Brain microvascular endothelial cell (primary cell): ENCODE results near the gene GIPC2.

Experiments
- DNase-seq: peaks from one replicate; pipeline ENCODE4 v3.0.0-alpha.2; 2020
- H3K27ac ChIP-seq: fragments of 250-450 bp; sonication (Bioruptor Pico); 2 replicates; pipeline ENCODE4 v1.5.1; 2020; ENCODE audit warnings: mild to moderate bottlenecking, moderate library complexity
- H3K27me3 ChIP-seq: fragments of 250-450 bp; sonication (Bioruptor Pico); replicated peaks from 2 replicates; pipeline ENCODE4 v1.5.1; 2020; ENCODE audit warnings: mild to moderate bottlenecking
- H3K36me3 ChIP-seq: fragments of 250-450 bp; sonication (Bioruptor Pico); replicated peaks from 2 replicates; pipeline ENCODE4 v1.5.1; 2020; ENCODE audit warnings: mild to moderate bottlenecking
- H3K4me3 ChIP-seq: 2 replicates; pipeline ENCODE4 v1.5.1; 2011; ENCODE audit warnings: low read depth, mild to moderate bottlenecking, control low read depth, low read length, moderate library complexity
- CTCF ChIP-seq: IDR thresholded peaks from 2 replicates; pipeline ENCODE4 v1.5.1; 2011; ENCODE audit warnings: low read depth, mild to moderate bottlenecking, moderate library complexity, low read length, control low read depth, inconsistent platforms; ENCODE audit errors: missing control alignments
- in situ Hi-C: cut with HindIII; loops from 2 replicates; pipeline ENCODE4 v1.10.0; 2017; ENCODE audit warnings: low sequenced_read_pairs, low pct_ligation_motif_present

GIPC2 gene

GRCh38 chr1:78071696-78072095 lies 25.9 kb downstream of the GIPC2 start:
- TF ChIP-seq CTCF = no peak
- in situ Hi-C loops = no loop called here
- H3K36me3 ChIP-seq = no peaks in the 10 kb centered on the region
- no peak overlapping the region for H3K27ac ChIP-seq
- no peak for DNase-seq
- no peak overlapping the region for H3K4me3 ChIP-seq
- no peaks in the 10 kb centered on the region for H3K27me3 ChIP-seq

GRCh38 chr1:78072216-78072615 lies 26.4 kb downstream of the GIPC2 start:
- Histone ChIP-seq H3K27me3 (no peaks in the 10 kb centered on the region), H3K27ac (no peak overlapping the region), H3K4me3 (no peak overlapping the region), H3K36me3 (no peaks in the 10 kb centered on the region)
- DNase-seq = no peak
- in situ Hi-C loops = no loop called here
- no peak for TF ChIP-seq CTCF

- H3K4me3 ChIP-seq = no peak overlapping the region
- H3K27ac ChIP-seq = no peak overlapping the region
- no peaks in the 10 kb centered on the region for H3K36me3 ChIP-seq
- H3K27me3 ChIP-seq = no peaks in the 10 kb centered on the region
- TF ChIP-seq CTCF = no peak
- no peak for DNase-seq
- in situ Hi-C loops = no loop called here
Observed at GRCh38 chr1:78073441-78073840, 27.7 kb downstream of the GIPC2 start.

- in situ Hi-C loops = no loop called here
- no peak for TF ChIP-seq CTCF
Observed at GRCh38 chr1:78075621-78076020, 29.9 kb downstream of the GIPC2 start.

GRCh38 chr1:78078358-78078757 lies 32.6 kb downstream of the GIPC2 start:
- Histone ChIP-seq H3K27me3 (no peaks in the 10 kb centered on the region), H3K27ac (no peak overlapping the region), H3K4me3 (no peak overlapping the region), H3K36me3 (no peaks in the 10 kb centered on the region)
- in situ Hi-C loops = no loop called here
- DNase-seq = no peak
- TF ChIP-seq CTCF = no peak

More at GRCh38 chr1:78075621-78076020, 29.9 kb downstream of the GIPC2 start:
- Histone ChIP-seq H3K4me3 (no peak overlapping the region), H3K36me3 (no peaks in the 10 kb centered on the region), H3K27ac (no peak overlapping the region), H3K27me3 (no peaks in the 10 kb centered on the region)
- no peak for DNase-seq

GRCh38 chr1:78079580-78079979 lies 33.8 kb downstream of the GIPC2 start:
- no peaks in the 10 kb centered on the region for H3K27me3 ChIP-seq
- peak overlapping the region; percentile 47 for H3K27ac ChIP-seq
- no peaks in the 10 kb centered on the region for H3K36me3 ChIP-seq
- no peak for TF ChIP-seq CTCF
- in situ Hi-C loops = no loop called here
- no peak overlapping the region for H3K4me3 ChIP-seq
- no peak for DNase-seq
